Measurements from ENCODE around the gene DUSP11. TPM values are rescaled to one million over a fixed set of nuclear protein-coding genes. Genes with fewer than 3 reads are reported as not detected.

DUSP11 gene
- total RNA-seq, 1 donor from 2014 or later, result 29.8 TPM

DNA sequence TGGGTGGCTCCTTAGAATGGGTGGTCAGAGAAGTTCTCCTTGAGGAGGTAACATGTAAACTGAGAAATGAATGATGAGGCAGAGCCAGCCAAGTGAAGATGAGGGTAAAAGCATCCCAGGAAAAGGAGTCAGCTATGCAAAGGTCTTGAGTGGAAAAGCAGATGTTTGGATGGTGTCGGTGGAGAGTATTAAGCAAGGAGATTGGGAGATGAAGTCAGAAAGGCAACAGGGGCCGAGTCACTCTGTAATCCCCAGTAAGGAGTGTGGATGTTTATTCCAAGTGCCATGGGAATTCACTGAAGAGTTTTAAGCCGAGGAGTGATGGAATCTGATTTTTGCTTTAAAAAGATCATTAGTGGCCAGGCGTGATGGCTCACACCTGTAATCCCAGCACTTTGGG, 45.5 kb upstream of the DUSP11 start:
- TF ChIP-seq, protein P1, sequence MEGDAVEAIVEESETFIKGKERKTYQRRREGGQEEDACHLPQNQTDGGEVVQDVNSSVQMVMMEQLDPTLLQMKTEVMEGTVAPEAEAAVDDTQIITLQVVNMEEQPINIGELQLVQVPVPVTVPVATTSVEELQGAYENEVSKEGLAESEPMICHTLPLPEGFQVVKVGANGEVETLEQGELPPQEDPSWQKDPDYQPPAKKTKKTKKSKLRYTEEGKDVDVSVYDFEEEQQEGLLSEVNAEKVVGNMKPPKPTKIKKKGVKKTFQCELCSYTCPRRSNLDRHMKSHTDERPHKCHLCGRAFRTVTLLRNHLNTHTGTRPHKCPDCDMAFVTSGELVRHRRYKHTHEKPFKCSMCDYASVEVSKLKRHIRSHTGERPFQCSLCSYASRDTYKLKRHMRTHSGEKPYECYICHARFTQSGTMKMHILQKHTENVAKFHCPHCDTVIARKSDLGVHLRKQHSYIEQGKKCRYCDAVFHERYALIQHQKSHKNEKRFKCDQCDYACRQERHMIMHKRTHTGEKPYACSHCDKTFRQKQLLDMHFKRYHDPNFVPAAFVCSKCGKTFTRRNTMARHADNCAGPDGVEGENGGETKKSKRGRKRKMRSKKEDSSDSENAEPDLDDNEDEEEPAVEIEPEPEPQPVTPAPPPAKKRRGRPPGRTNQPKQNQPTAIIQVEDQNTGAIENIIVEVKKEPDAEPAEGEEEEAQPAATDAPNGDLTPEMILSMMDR (IDR thresholded peaks at IDR 0.05; ENCODE audit: insufficient read depth, low read length, poor library complexity, severe bottlenecking), result no peak
- Histone ChIP-seq H3K36me3 (ENCODE audit: control insufficient read depth, insufficient read depth, low read length) (no peaks in the 10 kb centered on the region), H3K27me3 (ENCODE audit: control insufficient read depth, insufficient read depth, low read length) (no peaks in the 10 kb centered on the region), H3K4me3 (ENCODE audit: low read depth, low read length) (no peak overlapping the region)
- no peak for DNase-seq (ENCODE audit: low read depth)

DNA sequence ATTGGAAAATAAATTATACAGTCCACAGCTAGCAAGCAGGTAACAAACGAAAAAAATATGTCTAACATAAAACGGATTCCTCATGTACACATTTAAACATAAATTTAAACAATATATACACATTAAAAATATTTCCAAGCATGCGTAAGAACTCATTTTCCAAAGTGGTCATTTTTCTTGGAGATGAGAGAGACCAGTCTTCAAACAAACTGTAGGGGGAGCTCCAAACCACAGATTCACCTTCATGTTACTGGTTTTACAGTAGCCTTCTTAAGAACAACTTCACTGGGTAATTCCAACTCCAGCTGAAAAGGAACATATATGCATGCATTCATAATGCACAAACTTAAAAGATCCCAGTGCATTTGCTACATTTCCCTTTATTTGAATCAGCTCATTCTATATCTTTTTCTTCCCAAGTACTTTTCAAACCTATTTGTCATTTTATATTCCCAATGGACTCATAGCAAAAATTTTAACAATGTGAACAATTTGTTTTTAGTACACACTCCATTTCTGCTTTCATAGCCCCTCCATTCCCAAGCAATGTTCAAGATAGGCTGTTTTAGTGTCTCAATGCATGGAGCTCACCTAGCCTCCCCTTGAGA, 44.1 kb upstream of the DUSP11 start:
- TF ChIP-seq, protein P1 (IDR thresholded peaks at IDR 0.05; ENCODE audit: insufficient read depth, low read length, poor library complexity, severe bottlenecking), result peak; percentile 83
- H3K36me3 ChIP-seq (ENCODE audit: control insufficient read depth, insufficient read depth, low read length), result no peaks in the 10 kb centered on the region
- H3K27me3 ChIP-seq (ENCODE audit: control insufficient read depth, insufficient read depth, low read length), result no peaks in the 10 kb centered on the region
- no peak overlapping the region for H3K4me3 ChIP-seq (ENCODE audit: low read depth, low read length)
- peak; percentile 57 for DNase-seq (ENCODE audit: low read depth)

DNA sequence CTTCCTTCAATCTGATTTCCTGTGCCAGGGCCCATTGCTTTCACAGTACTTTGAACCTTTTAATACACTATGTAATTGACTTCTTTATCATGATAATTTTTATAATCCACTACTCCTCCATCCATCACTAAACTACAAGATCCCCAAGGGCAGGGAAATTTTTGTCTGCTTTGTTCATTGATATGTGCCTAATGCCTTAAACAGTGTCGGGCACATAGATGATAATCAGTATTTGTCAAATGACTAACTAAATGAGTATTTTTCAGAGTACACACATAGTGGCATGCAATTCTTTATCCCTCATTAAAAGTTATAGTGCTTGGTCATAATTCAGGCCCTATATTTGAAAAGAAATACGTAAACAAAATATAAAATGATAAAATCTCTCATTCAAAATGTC, 43.5 kb upstream of the DUSP11 start:
- Histone ChIP-seq H3K27me3 (ENCODE audit: control insufficient read depth, insufficient read depth, low read length) (no peaks in the 10 kb centered on the region), H3K4me3 (ENCODE audit: low read depth, low read length) (no peak overlapping the region), H3K36me3 (ENCODE audit: control insufficient read depth, insufficient read depth, low read length) (no peaks in the 10 kb centered on the region)
- TF ChIP-seq, protein P1 (IDR thresholded peaks at IDR 0.05; ENCODE audit: insufficient read depth, low read length, poor library complexity, severe bottlenecking), result no peak
- DNase-seq (ENCODE audit: low read depth), result no peak

DNA sequence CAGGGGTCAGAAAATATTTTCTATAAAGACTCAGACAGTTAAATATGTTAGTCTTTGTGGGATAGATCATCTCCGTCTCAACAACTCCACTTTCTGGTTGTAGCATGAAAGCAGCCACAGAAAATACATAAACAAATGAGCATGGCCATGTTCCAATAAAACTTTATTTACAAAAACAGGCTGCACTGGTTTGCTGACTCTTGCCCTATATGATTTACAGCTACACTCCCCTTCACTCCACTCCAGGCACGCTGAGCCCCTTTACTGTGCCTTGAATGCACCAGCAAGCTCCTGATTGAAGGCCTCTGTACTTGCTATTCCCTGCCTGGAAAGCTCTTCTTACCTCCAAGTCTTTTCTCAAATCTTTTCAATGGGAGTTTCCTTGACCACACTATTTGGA, 43.1 kb upstream of the DUSP11 start:
- no peak overlapping the region for H3K4me3 ChIP-seq (ENCODE audit: low read depth, low read length)
- TF ChIP-seq, protein P1 (IDR thresholded peaks at IDR 0.05; ENCODE audit: insufficient read depth, low read length, poor library complexity, severe bottlenecking), result no peak
- H3K36me3 ChIP-seq (ENCODE audit: control insufficient read depth, insufficient read depth, low read length), result no peaks in the 10 kb centered on the region
- H3K27me3 ChIP-seq (ENCODE audit: control insufficient read depth, insufficient read depth, low read length), result no peaks in the 10 kb centered on the region
- DNase-seq (ENCODE audit: low read depth), result no peak

DNA sequence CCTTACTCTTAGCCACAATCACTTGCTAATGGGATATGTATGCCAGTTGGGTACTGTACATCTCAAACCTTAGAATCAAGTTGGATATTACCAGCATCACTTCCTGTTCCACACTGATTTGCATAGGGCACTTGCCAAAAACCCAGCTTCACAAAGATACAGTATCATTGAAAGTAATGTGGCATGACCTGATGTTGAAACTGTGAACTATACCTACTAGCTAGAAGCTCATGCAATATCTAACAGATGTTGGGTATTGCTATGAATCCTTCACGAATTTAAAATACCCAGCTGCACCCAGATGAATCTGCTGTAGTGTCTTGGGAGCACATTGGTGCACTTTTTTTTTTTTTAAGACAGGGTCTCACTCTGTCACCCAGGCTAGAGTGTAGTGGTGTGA, 42.4 kb upstream of the DUSP11 start:
- Histone ChIP-seq H3K36me3 (ENCODE audit: control insufficient read depth, insufficient read depth, low read length) (no peaks in the 10 kb centered on the region), H3K4me3 (ENCODE audit: low read depth, low read length) (no peak overlapping the region)
- TF ChIP-seq, protein P1 (IDR thresholded peaks at IDR 0.05; ENCODE audit: insufficient read depth, low read length, poor library complexity, severe bottlenecking), result no peak

DNA sequence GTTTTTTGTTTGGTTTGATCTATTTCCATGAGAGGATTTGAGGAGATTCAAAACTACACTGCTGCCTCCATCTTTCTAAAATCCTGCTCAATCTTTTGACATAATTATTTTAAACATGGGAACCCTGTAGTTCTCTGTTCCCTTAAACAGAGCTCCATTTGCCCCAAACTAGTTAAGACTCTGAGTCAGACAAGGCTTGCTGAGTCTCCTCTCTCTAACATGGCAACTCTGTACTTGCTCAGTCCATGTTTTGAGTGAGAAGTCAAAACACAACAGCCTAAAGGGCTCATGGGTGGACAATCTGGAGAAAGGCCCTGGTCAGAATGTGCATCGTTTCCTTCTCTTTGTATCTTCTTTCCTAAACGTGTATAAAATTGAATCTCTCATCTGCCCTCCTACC, 41.8 kb upstream of the DUSP11 start:
- Histone ChIP-seq H3K27me3 (ENCODE audit: control insufficient read depth, insufficient read depth, low read length) (no peaks in the 10 kb centered on the region), H3K4me3 (ENCODE audit: low read depth, low read length) (no peak overlapping the region), H3K36me3 (ENCODE audit: control insufficient read depth, insufficient read depth, low read length) (no peaks in the 10 kb centered on the region)
- TF ChIP-seq, protein P1 (IDR thresholded peaks at IDR 0.05; ENCODE audit: insufficient read depth, low read length, poor library complexity, severe bottlenecking), result no peak
- DNase-seq (ENCODE audit: low read depth), result no peak

More for the DNA sequence above, 42.4 kb upstream of the DUSP11 start:
- no peaks in the 10 kb centered on the region for H3K27me3 ChIP-seq (ENCODE audit: control insufficient read depth, insufficient read depth, low read length)
- no peak for DNase-seq (ENCODE audit: low read depth)
